ENCODE measurements around the gene CCDC88C.

GRCh38 chr14:91371011-91371989 is 46.3 kb downstream of the CCDC88C start:
- TF ChIP-seq CTCF (optimal IDR thresholded peaks at IDR 0.05 in 1 of 3, IDR thresholded peaks at IDR 0.05 in 1 of 3, conservative IDR thresholded peaks at IDR 0.05 in 1 of 3; ENCODE audit: extremely low read depth in 1 of 3, insufficient read depth in 2 of 3, low read length in 3 of 3): no peak
- no peak for TF ChIP-seq EZH2 (IDR thresholded peaks at IDR 0.05; ENCODE audit: low read length)

Data from keratinocyte (primary cell).